HG03097 (cell line): Measurements from ENCODE around the gene SPAAR.

Experiments
- ATAC-seq: cut with Tn5 transposase; IDR thresholded peaks from one replicate; pipeline ENCODE4 v1.9.1; 2021; ENCODE audit not compliant: unreplicated experiment, low FRiP score

SPAAR gene

DNA sequence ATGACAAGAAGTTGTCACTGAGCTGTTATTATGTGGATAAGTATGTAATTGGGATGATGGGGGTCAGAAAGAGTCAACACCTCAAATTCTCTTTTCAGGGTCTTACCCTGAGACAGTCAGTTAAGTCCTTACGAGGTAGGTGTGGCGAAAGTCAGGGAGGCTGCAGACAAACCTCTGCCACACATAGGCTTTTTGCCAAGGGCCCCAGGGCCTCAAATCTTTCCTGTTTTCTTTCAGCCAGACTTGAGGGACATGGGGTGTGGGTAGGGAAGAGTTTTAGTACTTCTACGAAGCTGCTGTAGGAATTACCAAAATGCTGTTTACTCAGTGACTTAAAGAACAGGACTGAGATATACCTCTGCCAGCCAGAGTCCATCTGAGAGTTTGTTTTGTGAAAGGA lies 34.9 kb downstream of the SPAAR start:
- ATAC-seq: no peak

DNA sequence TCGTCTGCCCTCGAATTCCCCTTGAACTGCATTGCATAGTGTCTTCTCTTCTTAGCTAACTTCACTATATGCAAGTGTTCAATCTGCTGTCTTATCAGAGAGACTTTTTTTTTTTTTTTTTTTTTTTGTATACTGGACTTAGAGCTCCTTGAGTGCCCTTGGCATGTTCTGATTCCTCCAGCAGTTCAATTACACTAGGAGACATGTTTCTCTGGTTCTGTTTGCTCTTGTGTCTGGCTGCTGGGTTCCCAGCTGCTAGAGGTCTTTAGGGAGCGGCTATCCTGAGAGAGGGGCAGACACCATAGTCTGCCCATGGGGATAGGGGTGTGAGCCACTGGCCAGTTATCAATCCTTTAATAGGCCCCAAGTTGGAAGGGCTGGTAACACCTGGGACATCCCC lies 35.6 kb downstream of the SPAAR start:
- ATAC-seq: no peak

DNA sequence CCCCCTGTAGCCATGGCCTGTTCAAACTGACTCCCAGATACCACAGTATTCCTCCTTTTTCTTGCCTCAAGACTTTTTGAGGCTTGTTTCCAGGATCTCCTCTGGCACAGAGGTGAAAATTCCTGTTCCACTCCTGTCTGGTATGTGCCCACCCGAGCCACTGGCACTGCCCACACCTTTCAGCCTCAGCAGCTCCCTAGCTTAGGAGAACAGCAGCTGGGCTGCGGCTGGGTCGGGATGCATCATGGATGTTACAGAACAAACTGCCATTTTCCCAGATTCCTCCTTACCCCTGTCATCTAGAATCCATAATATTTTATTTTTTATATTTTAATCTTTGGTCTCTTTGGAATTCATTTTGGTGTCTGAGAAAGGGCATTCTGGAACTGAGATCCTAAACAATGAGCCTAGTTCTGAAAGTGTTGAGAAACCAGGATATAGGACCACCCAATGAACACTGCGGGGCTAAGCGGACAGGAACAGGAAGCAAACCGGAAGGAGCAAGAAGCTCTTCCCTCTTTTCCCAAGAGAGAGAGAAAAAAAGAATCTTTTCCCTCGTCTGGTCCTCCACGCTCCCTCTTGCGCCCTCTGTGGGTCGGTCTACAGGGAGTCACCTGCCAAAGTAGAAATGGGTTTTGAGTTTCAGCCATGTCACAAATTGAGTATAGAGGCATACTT lies 36.2 kb downstream of the SPAAR start:
- no peak for ATAC-seq

DNA sequence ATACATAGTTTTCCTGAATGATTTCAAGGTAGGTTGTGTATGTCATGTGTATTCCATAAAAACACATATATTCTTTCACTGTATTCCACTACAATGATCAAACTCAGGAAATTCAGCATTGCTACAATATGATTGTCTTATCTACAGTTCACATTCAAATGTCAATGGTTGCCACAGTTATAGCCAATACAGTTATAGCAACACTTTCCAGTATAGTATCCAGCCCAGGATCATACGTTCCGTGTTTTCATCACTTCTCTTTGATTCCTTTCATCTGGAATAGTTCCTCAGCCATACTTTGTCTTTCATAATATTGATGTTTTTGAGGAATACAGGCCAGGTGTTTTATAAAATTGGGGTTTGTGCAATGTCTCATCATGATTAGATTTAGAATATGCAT lies 39.2 kb downstream of the SPAAR start:
- ATAC-seq: no peak

DNA sequence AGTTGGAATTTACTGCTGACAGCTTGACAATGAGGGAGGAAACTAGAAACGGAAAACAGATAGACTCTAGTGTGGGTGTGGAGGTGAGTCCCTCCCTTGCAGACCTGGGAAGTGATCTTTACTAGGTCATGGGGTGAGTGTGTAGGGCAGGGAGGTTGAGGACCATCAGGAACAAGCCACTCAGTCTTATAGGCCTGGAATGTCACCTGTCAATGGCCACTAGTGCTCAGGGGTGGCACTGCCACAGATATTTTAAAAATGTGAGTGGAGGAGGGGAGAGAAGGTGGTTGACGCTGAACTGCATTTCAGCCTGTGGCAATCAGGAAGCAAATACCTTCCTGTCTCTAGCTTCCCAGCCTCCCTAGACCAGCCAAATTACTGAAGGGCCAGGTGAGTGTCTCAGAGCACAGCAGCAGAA lies 39.6 kb downstream of the SPAAR start:
- ATAC-seq: no peak

DNA sequence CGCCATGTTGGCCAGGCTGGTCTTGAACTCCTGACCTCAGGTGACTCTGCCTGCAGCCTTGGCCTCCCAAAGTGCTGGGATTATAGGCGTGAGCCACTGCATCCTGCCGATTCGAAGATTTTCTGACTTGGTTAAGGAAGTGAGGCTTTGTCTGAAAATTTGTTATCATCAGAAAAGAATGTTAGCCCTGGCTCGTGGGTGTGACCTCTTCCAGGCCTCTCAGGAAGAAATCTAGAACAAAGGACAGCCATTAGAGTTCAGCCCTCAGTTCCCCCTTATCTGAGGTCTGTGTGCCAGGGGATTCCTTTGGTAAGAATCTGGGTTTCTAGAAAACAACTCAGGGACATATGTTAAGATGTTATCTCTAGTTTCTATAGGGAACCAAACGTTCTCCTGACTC lies 42.4 kb downstream of the SPAAR start:
- ATAC-seq: no peak

DNA sequence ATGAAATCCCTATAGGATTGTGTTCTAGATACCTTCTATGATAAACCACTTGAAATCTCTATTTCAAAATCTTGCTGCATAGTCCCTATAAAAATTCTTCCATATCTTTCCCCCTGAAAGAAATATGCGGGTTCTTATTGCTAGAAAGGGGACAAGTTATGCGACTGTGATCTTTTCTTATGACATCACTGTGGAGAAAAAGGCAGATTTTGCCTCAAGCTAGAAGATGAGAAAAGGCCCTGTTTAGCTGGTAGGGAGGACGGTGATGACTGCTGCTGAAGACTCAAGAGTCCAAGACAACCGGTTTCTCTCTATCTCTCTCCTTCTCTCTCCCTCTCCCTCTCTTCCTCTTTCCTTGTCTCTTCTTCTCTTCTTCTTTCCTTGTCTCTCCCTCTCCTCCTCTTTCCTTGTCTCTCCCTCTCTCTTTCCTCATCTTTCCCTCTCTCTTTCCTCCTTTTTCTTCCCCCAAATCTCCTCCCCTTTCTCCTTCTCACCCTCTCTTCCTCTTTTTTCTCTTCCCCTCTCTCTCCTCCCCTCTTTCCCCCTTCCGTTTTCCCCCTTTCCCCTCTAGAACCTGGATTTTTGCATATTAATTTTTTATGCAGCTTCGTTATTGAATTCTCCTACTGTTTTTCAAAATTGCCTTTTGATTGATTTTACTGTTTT lies 43.4 kb downstream of the SPAAR start:
- ATAC-seq: no peak

DNA sequence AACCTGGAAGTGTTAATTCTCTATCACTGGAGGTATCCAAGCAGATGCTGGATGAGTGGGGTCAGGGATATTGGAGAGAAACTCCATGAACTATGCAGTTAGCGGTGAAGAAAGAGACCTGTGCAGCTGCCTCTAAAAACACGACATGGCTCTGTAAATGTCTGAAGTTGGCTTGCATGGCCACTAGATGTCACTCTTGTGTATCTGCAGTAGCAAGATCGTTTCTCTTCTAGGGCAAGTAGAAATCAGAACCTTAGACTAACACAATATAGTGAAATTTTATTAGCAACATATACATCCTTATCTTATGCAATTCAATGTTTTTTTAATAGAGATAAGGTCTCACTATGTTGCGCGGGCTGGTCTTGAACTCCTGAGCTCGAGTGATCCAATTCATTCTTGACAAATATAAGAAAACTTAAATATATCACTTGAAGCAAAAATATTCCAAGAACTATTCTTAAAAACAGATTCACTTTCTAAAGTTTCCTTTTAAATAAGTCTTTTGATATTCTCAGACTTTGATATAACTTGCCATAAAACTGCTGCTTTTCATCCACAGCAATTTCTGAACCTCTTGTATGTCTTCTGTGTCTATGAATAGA lies 45.8 kb downstream of the SPAAR start:
- ATAC-seq: no peak

DNA sequence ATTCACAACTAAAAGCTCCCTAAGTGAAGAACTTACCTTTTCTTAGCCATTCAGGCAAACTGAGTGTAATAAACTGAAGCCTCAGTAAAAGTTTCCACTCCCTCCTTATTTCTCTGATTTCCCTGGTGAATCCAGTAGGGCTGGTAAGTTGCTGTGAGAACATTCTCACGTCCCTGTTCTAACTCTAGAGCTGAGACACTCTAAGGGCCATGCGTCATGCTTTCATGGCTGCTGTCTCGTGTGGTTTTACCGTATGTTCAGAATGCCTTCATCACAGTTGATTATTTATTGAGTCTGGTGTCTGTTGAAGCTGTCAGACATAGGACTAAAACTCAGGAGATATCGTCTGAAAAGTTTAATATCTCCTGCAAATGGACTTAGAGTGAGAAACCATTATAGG lies 47.4 kb downstream of the SPAAR start:
- ATAC-seq: no peak

DNA sequence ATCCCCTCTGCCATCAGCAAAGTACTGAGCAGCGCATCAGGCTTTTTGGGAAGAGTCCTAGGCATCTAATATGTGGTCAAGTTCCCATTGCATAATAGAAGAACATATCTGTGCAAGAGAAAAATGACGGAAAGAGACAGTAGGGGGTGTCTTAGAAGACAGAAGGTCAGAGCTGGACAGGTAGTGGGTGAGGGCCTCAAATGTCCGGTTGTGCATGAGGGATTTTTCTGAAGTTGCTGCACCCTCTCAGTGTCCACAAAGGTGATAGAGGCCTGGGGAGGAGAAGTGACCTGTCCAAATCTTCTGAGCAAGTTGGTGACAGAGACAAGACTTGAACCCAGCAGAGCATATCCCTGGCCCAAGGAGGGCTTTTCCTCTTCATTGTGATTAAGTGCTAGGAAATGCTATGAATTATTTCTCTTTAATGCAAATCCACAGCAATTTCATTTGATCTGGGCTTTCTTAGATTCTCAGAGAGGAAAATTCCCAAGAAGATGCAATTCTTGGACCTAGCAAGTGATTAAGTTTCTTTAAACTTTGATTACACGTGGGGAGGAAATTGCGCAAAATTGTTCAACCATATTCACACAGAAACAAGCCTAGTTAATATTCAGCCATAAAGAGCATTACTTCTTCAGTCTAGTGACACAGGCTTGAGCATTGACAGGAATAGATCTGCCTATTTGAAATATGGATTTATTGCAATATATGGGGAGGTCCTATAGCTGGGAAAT lies 49.0 kb downstream of the SPAAR start, which contains the start of gene OR2S2:
TSS of gene OR2S2 (minus strand) at position 51 of the 734 bp plus-strand sequence. CDS start 56 bp downstream, outside the sequence.
- no peak for ATAC-seq

DNA sequence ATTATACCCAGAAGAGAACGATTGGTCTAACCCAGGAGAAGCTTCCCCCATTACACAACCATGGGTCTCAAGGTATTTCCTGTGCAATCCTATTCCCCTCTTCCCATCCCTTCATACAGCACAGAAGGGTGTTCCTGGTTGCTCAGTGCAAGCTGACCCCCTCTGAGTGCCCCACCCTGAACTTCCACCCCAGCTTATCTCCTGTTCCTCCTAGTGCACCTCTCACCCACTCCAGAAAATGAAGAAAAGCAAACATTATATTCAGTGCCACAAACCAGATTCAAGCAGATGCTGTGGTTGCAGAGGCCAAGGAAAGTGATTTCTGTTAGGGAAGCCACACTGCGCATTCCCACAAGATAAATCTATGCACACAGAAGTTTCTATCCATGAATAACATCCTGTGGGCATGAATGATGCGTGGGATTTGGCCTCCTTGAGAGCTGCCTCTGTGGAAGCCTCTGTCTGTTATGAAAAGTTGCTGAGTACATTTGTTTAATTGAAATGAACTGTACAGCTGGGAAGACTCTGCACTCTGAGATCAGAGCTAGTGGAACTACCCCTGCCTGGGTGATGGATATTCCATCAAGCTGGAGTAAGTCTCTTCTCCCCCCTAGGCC lies 50.9 kb downstream of the SPAAR start:
- ATAC-seq: no peak
